T follicular helper cell (primary cell): Measurements from ENCODE around the gene SLC49A3.
A peak's percentile ranks its signal among the peaks of the same experiment; 100 is the strongest.

ENCODE experiments used
- DNase-seq: peaks from one replicate; pipeline ENCODE4 v3.0.0-alpha.2; 2020; ENCODE audit warnings: low read depth

SLC49A3 gene

DNA sequence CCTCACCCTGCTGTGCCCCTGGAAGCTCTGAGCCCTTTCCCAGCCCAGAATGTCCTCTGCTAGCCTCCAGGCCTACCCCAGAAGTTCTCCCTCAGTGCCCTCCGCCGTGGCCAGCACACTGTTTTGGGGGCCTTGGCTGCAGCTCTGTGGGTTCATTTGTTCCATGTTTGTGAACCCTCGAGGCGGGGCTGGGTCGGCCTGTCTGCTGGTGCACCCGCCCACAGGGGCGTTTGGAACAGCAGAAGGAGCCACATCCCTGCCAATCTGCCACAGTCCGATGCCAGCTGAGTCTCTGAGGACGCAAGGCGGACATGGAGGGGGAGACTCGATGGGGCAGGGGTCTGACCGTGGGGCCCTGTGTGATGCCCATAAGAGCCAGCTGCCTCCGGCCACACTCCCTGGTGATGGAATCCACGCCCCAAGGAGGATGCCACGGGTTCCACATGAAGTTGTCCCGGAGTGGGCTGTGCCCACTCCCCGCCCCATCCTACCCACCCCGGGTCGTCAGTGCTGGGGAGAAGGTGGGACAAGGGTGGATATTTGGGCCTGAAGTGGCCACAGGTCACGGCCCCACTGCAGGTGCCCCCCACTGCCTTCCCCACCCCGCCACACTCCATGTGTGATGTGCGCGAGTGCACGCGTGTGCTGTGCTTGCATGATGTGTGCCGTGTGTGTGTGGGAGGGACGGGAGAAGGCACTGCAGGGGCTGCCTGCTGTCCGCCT lies 22.0 kb downstream of the SLC49A3 start:
- no peak for DNase-seq

DNA sequence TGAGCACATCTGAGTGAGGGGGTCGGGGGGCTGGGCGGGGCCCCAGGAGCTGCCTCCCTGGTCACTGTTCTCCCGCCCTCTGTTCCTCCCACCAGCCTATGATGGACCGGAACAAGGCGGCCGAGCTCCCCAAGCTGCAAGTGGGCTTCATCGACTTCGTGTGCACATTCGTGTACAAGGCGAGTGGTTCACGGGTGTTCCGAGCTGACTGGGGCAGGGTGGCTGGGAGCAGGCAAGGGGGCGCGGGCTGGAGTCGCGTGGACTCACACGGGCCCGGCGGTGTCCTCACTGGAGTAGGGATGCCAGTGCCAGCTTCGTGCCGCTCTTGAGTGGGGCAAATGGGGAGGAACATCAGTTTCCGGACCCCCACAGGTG lies 22.5 kb downstream of the SLC49A3 start:
- no peak for DNase-seq

DNA sequence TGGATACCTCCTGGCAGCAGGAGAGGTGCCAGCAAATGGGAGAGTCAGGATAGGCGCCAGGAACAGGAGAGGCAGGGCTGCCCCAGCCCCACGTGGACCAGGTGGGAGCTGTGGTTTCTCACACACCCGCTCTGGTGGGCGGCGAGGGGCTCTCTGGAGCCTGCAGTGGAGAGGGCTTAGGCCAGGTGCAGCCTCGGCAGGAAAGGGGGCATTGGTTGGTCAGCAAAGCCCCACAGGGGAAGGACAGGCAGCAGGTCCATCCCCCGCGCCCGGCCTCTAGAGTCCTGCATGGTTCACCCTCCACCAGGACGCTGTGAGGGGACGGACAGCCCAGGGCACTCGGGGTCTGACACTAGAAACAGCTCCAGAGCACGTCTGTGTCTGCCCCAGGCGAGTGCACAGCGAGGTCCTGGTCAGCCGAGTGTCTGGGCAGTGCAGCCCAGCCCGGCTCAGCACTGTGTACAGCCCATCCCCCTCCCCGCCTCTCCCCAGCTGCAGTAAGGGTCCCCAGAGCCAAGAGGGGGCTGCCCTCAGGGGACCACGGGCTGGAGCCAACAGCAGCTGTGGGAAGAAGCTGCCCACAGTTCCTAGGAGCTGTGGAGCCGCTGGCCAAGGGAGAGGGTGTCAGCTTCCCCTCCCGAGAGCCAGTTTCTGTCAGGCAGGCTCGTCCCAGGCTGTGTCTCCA lies 23.1 kb downstream of the SLC49A3 start:
- no peak for DNase-seq

DNA sequence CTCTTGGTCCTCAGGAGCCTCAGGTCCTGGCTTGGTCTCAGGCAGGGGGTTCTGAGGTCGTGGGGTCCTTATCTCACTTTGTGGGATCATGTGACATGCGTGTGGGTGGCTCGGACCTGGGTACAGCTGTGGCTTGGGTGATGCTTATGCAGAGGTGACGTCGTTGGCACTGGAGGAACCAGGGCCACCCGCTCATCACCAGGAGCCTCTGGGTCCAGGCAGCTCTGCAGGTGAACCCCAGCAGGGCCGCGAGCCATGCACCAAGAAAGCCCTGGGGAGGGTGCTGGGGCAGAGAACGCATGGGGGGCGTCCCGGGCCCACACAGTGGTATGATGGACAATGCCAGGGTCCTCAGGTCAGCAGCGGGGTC lies 23.6 kb downstream of the SLC49A3 start:
- no peak for DNase-seq

DNA sequence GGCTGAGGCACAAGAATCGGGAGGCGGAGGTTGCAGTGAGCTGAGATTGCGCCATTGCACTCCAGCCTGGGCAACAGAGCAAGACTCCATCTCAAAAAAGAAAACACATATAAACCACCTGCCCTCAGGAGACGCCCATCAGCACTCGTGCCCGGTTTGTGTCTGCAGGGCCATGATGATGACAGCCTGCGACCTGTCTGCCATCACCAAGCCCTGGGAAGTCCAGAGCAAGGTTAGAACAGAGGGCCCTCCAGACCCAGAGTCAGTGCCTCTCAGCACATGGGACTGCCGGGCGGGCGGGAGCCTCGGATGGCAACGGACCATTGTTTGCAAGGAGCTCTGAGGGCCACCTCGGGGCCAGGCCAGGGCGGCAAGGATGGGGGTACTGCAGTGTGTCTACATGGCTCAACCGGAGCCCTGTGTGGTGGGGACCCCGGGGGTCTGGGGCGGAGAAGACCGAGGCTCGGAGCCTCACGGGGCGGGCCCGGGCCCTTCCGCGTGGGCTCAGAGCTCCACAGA lies 24.2 kb downstream of the SLC49A3 start:
- DNase-seq: no peak

DNA sequence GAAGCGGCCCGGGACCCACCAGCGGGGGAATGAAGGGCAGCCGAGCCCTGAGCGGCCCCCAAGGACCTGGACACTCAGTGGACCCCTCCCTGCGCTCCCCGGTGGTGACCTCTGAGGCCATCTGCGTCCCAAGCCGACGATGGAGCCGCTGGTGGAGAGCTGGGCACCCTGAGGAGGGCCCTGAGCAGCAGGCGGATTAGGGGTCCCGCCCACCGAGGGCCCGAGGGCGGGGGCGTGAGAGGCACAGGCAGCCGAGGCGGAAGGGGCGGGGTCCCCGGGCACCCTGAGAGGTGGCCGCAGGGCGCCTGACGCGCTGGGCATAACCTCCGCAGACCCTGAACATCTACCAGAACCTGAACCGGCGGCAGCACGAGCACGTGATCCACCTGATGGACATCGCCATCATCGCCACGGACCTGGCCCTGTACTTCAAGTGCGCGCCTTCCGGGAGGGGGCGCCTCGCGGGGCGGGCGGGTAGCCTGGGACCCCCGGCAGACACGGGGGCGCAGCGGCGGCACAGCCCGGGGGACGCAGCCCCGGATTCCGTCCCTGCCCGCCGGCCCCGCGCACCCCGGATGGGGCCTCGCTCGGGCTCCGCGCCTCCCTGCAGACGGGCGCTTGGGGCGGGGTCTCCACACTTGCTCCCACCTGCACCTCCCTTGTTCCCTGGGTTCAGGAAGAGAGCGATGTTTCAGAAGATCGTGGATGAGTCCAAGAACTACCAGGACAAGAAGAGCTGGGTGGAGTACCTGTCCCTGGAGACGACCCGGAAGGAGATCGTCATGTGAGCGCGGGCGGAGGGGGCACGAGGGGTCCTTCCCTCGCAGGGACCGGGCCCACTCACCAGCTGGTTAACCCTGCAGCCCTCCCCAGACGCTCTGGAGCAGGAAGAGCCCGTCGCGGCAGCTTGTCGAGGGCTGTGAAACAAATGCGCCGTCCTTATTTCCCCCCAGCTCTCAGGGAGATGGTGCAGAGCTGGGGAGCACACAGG lies 25.2 kb downstream of the SLC49A3 start:
- peak; percentile 64 for DNase-seq

DNA sequence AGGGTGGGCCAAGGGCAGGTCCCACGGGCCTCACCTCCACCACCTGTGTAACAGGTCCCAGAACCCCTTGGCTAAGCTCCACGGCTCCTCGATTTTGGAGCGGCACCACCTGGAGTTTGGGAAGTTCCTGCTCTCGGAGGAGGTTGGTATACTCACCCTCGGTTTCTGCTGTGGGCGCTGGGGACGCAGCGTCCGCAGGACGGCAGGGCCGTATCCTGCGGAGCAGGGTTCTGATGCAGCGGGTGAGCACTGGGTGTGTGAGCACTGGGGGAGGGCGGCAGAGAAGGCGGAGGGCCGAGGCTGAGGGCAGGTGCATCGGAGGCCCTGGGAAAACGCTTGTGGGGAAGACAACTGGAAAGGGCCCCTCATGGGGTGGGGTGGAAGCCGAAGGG lies 25.9 kb downstream of the SLC49A3 start:
- DNase-seq: no peak

DNA sequence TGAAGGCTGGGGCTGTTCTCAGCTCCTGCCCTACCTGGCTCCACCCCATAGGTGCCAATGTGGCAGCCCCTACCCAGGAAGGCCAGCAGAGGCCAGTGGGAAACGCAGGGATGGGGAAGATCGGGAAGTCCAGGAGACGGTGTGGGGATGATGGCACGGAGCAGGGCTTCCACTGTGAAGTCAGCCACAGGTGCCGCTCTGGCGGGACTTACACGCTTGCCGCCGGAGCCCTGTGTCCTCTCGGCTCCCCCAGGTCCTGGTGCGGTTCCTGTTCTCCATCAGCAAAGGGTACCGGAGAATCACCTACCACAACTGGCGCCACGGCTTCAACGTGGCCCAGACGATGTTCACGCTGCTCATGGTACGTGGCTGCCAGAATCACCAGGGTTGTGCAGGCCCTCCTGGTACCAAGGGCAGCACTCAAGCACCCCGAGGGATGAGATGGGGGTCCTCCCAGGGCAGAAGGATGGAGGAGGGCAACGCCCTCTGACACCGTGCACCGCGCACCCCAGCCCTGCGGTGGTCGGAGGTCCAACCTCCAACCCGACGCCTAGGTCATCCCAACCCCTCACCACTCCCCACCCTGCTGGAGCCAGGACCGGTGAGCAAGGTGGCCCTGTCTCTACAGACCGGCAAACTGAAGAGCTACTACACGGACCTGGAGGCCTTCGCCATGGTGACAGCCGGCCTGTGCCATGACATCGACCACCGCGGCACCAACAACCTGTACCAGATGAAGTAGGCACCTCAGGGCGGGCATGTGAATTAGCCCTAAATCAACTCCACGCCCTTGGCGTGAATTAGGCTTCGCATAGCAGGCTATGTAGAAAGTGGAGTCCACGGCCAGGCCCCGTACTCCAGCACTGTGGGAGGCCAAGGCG lies 26.8 kb downstream of the SLC49A3 start:
- no peak for DNase-seq

DNA sequence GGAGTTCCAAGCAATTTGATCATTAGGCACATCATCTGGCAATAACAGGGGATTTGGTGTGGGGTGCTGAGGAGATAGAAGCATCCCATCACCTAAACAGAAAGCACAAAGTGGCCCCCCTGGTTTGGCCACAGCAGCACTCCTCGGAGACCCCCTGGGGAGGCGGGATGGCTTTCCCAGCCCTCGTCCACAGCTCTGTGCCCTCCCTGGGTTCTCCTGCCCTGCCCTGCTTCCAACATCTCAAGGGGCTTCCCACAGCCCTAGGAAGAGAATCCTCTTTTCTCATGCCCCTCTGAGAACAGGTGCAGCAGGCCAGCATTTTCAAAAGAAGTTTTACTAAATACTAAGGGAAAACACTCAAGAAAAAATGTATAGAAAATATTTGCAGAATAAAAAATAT lies 27.7 kb downstream of the SLC49A3 start:
- DNase-seq: no peak

DNA sequence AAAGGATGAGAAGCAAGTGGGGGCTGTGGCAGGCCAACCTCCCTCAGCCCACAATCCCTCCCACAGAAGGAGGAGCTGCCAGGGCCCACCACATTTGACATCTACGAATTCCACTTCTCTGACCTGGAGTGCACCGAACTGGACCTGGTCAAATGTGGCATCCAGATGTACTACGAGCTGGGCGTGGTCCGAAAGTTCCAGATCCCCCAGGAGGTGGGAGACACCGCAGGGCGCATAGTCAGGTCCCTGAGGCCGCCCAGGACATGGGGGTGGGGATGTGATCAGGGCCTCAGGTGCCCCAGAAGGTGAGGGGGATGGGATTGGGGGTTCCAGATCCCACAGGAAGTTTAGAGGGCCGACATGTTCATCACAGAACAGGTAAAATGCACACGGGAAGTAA lies 28.6 kb downstream of the SLC49A3 start:
- no peak for DNase-seq

DNA sequence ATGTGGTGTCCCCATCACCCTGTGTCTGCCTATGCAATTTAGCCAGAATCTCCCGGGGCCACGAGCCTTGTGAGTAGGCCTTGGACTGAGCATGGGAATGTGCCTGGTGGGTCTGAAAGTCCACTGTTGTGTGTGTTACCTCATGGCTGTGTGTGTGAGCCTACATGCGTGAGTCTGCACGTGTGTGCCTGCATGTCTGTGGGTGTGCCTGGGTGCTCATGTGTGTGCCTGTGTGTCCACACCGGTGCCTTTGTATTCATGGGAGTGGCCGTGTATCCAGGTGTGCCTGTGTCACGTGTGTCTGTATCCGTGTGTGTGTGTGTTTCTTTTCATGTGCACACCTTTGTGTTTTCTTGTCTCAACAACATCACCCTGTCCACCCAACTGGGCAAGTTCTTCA lies 29.1 kb downstream of the SLC49A3 start:
- DNase-seq: no peak

DNA sequence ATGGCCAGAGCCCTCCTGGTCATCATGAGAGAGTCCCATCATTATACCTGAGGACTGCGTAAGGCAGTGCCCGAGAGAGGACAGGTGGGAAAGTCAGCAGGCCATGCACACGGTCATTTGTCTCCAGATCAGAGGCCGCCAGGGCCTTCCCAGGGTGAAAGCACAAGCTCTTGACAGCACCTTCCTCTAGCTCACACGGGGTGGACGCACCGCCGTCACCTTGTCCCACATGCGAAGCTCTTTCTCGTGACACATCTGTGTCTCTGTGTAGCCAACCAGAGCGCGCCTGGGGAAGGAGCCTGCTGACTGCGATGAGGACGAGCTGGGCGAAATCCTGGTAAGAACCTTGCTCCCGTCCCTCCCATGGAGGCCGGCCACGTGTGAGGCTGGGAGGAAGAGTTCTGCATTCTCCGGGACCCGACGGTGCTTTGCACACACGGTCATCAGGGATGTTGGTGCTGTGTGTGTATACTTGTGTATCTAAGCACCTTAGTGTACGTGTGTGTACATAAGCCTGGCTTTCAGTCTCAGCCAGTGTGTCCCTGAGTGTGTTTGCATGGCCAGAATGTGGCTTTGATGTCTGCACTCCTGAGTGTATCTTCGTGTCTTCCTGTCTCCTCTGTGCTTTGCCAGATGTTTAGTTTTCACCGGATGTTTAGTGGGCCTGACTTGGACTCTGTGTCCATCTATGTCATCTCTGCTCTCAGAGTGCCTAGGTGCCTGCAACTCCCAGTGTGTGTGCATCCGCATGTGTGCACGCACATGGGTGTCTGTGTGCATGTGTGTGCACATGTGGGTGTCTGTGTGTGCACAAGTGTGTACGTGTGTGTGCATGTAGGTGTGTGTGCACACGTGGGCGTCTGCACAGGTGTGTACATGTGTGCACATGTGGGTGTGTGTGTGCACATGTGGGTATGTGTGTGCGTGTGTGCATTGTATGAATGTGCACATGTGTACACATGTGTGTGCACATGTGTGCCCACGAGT lies 30.0 kb downstream of the SLC49A3 start:
- DNase-seq: no peak

DNA sequence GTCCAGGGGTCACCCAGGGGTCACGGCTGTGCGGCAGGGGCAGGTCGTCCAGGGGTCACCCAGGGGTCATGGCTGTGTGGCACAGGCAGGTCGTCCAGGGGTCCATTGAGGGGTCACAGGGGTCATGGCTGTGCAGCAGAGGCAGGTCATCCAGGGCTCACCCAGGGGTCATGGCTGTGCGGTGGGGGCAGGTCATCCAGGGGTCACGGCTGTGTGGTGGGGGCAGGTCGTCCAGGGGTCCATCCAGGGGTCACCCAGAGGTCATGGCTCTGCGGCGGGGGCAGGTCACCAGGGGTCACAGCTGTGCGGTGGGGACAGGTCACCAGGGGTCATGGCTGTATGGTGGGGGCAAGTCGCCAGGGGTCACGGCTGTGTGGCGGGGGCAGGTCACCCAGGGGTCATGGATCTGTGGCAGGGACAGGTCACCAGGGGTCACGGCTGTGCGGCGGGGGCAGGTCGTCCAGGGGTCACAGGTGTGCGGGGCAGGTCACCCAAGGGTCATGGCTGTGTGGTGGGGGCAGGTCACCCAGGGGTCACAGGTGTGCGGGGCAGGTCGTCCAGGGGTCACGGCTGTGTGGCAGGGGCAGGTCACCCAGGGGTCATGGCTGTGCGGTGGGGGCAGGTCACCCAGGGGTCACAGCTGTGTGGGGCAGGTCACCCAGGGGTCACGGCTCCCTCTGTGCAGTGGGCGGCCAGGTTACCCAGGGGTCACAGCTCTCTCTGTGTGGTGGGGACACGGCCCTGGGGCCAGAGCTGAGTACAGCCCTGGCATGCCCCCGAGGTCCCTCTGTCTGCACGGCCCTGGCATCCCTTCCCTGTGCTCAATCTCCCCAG lies 30.9 kb downstream of the SLC49A3 start:
- DNase-seq: no peak

DNA sequence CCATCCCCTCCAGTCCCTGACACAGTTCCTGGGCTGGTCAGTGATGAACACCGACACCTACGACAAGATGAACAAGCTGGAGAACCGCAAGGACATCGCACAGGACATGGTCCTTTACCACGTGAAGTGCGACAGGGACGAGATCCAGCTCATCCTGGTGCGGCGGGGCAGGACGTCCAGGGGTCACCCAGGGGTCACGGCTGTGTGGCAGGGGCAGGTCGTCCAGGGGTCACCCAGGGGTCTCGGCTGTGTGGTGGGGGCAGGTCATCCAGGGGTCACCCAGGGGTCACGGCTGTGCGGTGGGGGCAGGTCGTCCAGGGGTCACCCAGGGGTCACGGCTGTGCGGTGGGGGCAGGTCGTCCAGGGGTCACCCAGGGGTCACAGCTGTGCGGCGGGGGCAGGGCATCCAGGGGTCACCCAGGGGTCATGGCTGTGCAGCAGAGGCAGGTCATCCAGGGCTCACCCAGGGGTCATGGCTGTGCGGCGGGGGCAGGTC lies 31.6 kb downstream of the SLC49A3 start:
- no peak for DNase-seq

DNA sequence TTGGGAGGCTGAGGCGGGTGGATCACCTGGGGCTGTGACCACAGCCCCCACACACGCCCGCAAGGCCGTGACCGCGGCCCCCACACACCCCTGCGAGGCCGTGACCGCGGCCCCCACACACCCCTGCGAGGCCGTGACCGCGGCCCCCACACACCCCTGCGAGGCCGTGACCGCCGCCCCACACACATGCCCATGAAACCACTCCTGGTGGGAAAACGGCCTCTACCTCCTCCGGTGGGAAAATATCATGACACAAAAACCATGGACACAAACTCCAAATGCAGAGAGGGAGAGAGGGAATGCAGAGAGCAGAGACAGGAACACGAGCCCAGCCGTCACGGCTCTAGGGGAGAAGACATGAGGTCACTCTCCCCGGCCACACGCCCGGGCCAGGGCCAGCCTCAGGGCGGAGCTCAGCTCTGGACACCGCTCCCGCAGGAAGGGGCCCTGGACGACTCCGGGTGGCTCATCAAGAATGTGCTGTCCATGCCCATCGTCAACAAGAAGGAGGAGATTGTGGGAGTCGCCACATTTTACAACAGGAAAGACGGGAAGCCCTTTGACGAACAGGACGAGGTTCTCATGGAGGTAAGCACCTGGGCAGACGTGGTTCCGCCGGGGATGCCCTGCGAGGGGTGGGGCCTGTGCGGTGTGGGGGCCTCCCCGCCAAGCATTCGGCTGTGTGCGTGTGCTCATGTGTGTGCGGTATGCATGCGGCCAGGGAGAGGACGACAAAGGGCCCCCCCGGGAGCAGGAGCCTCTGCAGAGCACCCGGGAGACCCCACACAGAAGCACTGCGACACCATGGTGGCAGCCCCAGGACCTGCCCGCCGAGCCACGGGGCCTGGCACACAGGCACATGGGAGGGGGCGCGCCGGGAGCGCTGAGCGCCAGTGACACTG lies 32.3 kb downstream of the SLC49A3 start:
- DNase-seq: no peak

DNA sequence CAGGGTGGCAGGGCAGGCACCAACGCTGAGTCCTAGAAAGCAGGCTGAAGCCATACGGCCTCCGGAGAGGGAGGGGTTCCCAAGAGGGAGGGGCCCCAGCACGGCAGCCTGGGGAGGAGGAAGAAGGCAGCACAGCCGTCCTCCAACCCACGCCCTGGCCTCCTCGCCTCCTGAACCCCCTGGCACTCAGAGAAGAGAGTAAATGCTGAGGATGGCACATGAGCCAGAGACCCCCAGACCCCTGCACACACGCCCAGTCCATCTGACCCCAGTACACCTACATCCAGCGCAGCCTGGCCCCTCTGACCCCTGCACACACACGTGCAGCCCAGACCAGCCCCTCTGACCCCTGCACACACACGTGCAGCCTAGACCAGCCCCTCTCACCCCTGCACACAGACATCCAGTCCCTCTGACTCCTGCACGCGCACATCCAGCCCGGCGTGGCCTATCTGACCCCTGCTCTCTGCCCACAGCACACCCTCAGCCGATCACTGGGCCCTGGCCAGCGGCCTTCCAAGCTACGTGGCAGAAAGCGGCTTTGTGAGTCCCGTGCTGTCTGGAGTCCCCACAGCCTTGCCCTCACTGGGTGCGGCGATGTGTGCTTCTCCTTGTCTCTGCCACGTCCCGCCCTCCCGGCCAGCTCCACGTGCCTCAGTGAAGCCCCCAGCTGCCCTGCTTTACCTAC lies 33.3 kb downstream of the SLC49A3 start:
- no peak for DNase-seq

DNA sequence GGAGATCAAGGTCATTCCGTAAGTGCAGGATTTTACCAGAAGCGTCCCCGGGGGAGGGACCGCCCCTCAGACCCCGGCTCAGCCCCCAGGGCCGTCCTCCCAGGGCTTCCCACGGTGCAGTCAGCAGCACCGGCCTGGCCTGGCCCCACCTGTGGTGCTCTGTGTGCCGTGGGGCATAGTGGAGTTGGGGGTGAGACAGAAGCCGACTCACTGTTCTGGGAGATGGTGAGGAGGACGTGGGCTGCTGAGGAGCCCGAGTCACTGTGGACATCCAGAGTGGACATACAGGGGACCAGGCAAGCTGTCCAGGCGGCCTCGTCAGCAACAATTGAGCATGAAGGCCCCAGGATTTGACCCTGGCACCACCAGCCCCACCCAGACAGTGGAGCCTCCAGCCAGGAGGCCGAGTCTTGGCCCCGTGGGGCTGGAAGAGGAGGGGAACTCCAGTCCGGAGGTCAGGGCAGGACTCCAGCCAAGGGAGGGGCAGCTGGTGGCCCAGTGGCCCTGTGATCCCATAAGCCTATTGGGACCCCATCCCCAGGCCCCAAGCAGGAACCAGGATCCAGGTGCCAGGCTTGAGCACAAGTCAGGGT lies 34.0 kb downstream of the SLC49A3 start:
- DNase-seq: no peak
